ENCODE data around the gene TLE4.
"Not testable (repeated sequence)": the region's sequence is repeated elsewhere in the genome, so short reads cannot be mapped to it uniquely, and the experiment has no call there.

Gene TLE4

DNA sequence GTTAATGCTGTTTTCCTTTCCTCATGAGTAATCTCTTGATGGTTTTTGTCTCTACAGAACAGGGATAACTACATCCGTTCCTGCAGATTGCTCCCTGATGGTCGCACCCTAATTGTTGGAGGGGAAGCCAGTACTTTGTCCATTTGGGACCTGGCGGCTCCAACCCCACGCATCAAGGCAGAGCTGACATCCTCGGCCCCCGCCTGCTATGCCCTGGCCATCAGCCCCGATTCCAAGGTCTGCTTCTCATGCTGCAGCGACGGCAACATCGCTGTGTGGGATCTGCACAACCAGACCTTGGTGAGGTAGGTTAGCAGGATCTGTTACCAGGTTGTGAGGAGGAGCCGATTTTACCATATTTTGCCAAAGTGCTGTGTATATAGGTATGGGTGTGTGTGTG, 148.2 kb downstream of the TLE4 start:
- H3K27me3 Mint-ChIP-seq, result no peaks in the 10 kb centered on the region
- H3K27ac Mint-ChIP-seq, result no peak overlapping the region
- no peaks in the 10 kb centered on the region for H3K9me3 Mint-ChIP-seq
- no peak for ATAC-seq
- H3K4me3 Mint-ChIP-seq, result no peak overlapping the region
- no peak for DNase-seq
- H3K4me1 Mint-ChIP-seq, result no peaks in the 10 kb centered on the region

GRCh38 chr9:79731171-79731890, 159.6 kb downstream of the TLE4 start:
- peak; percentile 94 for ATAC-seq
- Mint-ChIP-seq H3K4me1 (peaks cover 23% of the 10 kb centered on the region), H3K9me3 (peaks cover 6 to 21% of the 10 kb centered on the region in 2 donors), H3K27ac (no peak overlapping the region), H3K27me3 (no peaks in the 10 kb centered on the region), H3K4me3 (no peak overlapping the region)
- peak; percentile 11 to 34 for DNase-seq

DNA sequence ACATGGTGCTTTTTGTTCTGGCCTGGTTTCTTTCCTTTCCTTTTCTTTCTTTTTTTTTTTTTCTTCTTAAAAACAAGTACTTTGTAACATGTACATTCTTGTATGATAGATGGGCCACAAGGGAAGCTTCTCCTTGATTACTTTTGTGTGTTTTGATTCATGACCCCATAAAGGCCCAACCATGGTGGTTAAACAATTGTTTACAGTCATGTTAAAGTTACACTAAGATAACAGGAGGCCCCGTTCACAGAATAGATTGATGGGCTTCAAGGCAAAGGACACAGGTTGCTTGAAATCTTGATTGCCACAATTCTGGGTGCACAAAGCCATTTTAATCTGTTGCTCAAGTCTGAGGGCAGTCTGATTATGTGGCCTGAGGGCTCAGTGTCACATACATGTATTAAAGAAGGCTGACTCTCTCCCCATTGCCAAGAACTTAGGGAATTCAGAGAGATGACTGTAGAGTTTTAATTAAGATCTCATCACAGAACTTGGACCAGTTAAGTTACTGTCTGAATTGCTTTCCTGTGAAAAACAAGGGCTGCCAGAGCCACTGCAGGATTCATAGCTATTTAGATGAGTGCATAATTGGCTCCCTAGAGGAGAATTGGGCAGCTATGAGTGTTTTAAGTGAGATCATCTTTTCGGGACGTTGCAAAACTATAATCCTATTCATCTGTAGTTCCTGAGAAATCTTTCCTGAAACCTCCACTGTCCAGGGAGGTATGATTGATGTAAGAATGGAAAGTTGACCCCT, 163.4 kb downstream of the TLE4 start:
- ATAC-seq (no peak), DNase-seq (no peak)
- Mint-ChIP-seq H3K27ac (no peak overlapping the region), H3K9me3 (peaks cover 6 to 23% of the 10 kb centered on the region in 2 donors), H3K4me1 (peaks cover 17% of the 10 kb centered on the region), H3K27me3 (no peaks in the 10 kb centered on the region), H3K4me3 (no peak overlapping the region)

DNA sequence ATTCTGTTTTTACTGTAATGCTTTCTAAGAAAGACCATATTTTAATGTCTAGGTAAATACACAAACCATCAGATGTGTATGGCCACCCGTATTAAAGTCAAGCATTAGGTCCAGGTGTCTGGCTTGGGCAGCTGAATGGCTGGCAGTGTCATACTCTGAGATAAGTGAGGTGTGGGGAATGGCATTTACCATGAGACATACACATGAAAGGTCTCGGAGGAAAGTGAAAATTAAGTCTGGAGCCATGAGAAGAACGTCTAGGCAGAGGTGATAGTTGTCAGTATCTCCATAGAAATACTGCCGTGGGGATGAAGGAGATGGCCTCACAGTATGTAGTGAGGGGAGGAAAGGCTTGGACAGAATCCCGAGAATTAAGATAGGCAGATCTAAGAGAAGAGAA, 164.3 kb downstream of the TLE4 start:
- Mint-ChIP-seq H3K4me3 (no peak overlapping the region), H3K4me1 (peaks cover 8% of the 10 kb centered on the region), H3K9me3 (peaks cover 6 to 23% of the 10 kb centered on the region in 2 donors), H3K27me3 (no peaks in the 10 kb centered on the region), H3K27ac (no peak overlapping the region)
- ATAC-seq, result no peak
- no peak for DNase-seq

GRCh38 chr9:79741381-79741780, 169.6 kb downstream of the TLE4 start:
- H3K4me3 Mint-ChIP-seq, result no peak overlapping the region
- H3K27ac Mint-ChIP-seq, result no peak overlapping the region
- no peaks in the 10 kb centered on the region for H3K27me3 Mint-ChIP-seq
- ATAC-seq (no peak), DNase-seq (no peak)
- peaks cover 0 to under 1% of the 10 kb centered on the region in 2 donors for H3K9me3 Mint-ChIP-seq
- H3K4me1 Mint-ChIP-seq, result peaks cover 4% of the 10 kb centered on the region

GRCh38 chr9:79742110-79742721, 170.5 kb downstream of the TLE4 start:
- no peak for DNase-seq
- no peak for ATAC-seq
- Mint-ChIP-seq H3K27ac (peak overlapping the region in 1 of 2 donors; percentile 22), H3K4me1 (peaks cover 4% of the 10 kb centered on the region), H3K9me3 (no peaks in the 10 kb centered on the region), H3K27me3 (no peaks in the 10 kb centered on the region), H3K4me3 (no peak overlapping the region)

GRCh38 chr9:79744521-79744920, 172.8 kb downstream of the TLE4 start:
- ATAC-seq (no peak), DNase-seq (no peak)
- H3K9me3 Mint-ChIP-seq, result no peaks in the 10 kb centered on the region
- H3K27me3 Mint-ChIP-seq, result peaks cover 6% of the 10 kb centered on the region
- no peak overlapping the region for H3K4me3 Mint-ChIP-seq
- peaks cover 4% of the 10 kb centered on the region for H3K4me1 Mint-ChIP-seq
- H3K27ac Mint-ChIP-seq, result no peak overlapping the region

GRCh38 chr9:79745752-79746336, 174.1 kb downstream of the TLE4 start:
- H3K9me3 Mint-ChIP-seq, result no peaks in the 10 kb centered on the region
- ATAC-seq (no peak), DNase-seq (no peak)
- no peak overlapping the region for H3K27ac Mint-ChIP-seq
- H3K4me3 Mint-ChIP-seq, result no peak overlapping the region
- peaks cover 6% of the 10 kb centered on the region for H3K27me3 Mint-ChIP-seq
- H3K4me1 Mint-ChIP-seq, result peaks cover 4% of the 10 kb centered on the region

DNA sequence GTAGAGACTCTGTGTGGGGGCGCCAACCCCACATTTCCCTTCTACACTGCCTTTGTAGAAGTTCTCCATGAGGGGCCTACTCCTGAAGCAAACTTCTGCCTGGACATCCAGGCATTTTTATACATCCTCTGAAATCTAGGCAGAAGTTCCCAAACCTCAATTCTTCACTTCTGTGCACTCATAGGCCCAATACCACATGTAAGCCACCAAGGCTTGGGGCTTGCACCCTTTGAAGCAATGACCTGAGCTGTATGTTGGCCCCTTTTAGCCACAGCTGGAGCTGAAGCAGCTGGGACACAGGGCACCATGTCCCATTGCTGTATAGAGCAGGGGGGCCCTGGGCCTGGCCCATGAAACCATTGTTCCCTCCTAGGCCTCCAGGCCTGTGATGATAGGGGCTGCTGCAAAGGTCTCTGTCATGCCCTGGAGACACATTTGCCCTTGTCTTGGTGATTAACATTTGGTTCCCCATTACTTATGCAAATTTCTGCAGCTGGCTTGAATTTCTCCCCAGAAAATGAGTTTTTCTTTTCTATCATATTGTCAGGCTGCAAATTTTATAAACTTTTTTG, 180.2 kb downstream of the TLE4 start:
- H3K9me3 Mint-ChIP-seq, result peaks cover 0 to 14% of the 10 kb centered on the region in 2 donors
- ATAC-seq, H3K4me1 Mint-ChIP-seq, H3K27me3 Mint-ChIP-seq, DNase-seq, H3K4me3 Mint-ChIP-seq, H3K27ac Mint-ChIP-seq: not testable (repeated sequence)

DNA sequence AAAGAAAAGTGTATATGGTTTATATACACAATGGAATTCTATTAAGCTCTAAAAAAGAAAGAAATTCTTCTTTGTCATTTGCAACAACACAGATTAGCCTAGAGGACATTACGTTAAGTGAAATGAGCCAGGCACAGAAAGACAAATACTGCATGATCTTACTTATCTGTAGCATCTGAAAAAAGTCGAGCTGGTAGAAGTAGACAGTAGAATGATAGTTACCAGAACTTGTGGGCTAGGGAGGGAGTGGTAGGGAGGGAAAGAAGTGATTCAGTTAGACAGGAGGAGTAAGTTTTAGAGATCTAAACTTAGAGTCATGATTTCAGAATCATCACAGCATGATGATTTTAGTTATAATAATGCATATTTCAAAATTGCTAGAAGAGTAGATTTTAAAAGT, 184.6 kb downstream of the TLE4 start:
- Mint-ChIP-seq H3K27me3 (no peaks in the 10 kb centered on the region), H3K27ac (no peak overlapping the region), H3K4me3 (no peak overlapping the region), H3K9me3 (peaks cover 0 to 14% of the 10 kb centered on the region in 2 donors), H3K4me1 (peaks cover 12% of the 10 kb centered on the region)
- ATAC-seq (no peak), DNase-seq (no peak)

GRCh38 chr9:79757074-79757473, 185.3 kb downstream of the TLE4 start:
- Mint-ChIP-seq H3K27ac (no peak overlapping the region), H3K4me1 (peaks cover 12% of the 10 kb centered on the region), H3K4me3 (no peak overlapping the region), H3K27me3 (no peaks in the 10 kb centered on the region), H3K9me3 (peaks cover 0 to 14% of the 10 kb centered on the region in 2 donors)
- no peak for ATAC-seq
- no peak for DNase-seq

DNA sequence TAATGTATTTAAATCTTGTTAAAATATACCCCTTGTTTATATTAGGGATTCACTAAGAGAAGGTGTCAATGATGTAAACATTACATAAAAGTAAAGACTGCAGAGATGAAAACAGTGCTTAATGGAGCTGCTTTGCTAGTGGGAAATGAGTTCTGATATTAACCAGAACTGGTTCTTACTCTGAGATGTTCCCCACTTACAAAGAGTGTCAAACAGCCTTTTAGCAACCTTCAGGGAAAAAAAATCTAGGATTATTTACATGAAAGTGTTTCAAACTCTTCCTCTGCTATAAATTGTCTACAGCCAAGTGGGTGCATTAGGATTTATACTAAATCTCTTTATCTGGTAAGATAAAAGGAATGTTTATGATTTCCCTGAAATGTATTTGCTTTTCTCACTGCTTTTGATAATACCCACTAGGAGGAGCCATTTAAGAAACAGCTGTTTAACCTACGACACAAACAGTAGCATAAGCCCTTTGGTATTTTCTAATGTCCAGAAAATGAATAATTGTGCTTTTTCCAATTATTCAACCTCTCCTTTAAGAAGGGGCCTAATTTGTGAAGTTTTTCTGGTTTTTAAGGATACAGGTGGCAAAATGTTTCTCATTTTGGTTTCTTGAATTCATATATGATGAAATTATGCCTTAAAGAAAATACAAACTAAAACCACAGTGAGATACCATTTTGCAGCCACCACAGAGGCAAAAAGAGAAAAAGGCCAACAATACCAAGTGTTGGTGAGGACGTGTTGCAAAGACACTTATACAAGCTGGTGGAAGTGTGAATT, 186.3 kb downstream of the TLE4 start:
- Mint-ChIP-seq H3K9me3 (peaks cover 0 to 4% of the 10 kb centered on the region in 2 donors), H3K27me3 (no peaks in the 10 kb centered on the region), H3K4me3 (no peak overlapping the region), H3K27ac (no peak overlapping the region), H3K4me1 (peaks cover 12% of the 10 kb centered on the region)
- ATAC-seq, result no peak
- no peak for DNase-seq

DNA sequence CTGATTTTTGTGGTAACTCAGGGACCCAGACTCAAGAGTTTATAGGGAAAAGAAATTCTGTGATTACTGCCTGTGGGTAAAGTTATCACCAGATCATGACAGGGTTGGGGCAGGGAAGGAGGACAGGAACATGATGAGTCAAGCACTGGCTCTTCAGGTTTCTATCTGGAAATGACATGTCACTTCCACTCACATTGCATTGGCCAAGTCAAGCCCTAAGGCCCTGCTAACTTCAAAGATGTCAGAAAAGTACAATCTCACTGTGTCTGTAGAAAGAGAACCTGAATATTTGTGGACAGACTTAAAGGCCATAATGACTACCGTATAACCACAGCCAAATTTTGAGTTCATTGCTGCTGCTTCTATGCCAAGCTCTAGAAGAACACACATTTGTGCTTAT, 187.7 kb downstream of the TLE4 start:
- Mint-ChIP-seq H3K9me3 (no peaks in the 10 kb centered on the region), H3K4me1 (peaks cover 12% of the 10 kb centered on the region), H3K4me3 (no peak overlapping the region), H3K27me3 (no peaks in the 10 kb centered on the region), H3K27ac (no peak overlapping the region)
- ATAC-seq (peak; percentile 94), DNase-seq (peak in 1 of 2 donors; percentile 17)

DNA sequence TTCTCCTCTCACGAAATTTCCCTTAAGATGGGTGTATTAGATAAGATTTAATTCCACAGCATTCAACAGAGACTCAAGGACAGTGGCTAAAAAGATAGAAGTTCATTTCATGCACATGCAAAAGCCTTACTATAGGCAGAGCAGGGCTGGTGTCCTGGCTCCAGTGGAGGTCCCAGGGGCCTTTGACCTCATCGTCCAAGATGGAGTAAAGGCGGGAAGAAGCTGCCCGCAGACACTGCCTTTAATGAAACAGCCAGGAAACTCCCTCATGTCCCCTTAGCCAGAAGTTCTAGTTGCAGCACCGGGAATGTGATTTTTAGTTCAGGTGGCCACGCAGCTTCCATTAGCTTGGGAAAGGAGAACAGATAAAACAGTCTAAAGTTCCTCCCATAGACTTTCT, 190.3 kb downstream of the TLE4 start:
- H3K27ac Mint-ChIP-seq, result no peak overlapping the region
- no peaks in the 10 kb centered on the region for H3K27me3 Mint-ChIP-seq
- peaks cover 12% of the 10 kb centered on the region for H3K4me1 Mint-ChIP-seq
- ATAC-seq (no peak), DNase-seq (no peak)
- no peaks in the 10 kb centered on the region for H3K9me3 Mint-ChIP-seq
- H3K4me3 Mint-ChIP-seq, result no peak overlapping the region

Measured in stimulated activated naive CD8-positive, alpha-beta T cell treated with anti-CD3 and anti-CD28 coated beads, Interleukin-15, amount 100 ng/mL, for 72 hours (primary cell).